Testis (tissue), 2 donors: Measurements from ENCODE around the gene SLC25A21.

Source experiments
- POLR2A ChIP-seq: fragments of 450-650 bp; IDR thresholded peaks from one replicate; pipeline ENCODE4 v1.6.1; 2017; ENCODE audit warnings: antibody characterized with exemption, mild to moderate bottlenecking, moderate library complexity
- TF ChIP-seq, protein P1 (sequence below), 3 experiments: fragments of 450-650 bp in 2 of 3; fragments of 200-600 bp in 1 of 3; sonication (generic) in 1 of 3; IDR thresholded peaks; one replicate each; pipeline ENCODE4 v1.5.1; 2016 to 2019; ENCODE audit warnings: antibody characterized with exemption in 3 of 3, mild to moderate bottlenecking in 2 of 3, moderate library complexity in 1 of 3

DNA sequence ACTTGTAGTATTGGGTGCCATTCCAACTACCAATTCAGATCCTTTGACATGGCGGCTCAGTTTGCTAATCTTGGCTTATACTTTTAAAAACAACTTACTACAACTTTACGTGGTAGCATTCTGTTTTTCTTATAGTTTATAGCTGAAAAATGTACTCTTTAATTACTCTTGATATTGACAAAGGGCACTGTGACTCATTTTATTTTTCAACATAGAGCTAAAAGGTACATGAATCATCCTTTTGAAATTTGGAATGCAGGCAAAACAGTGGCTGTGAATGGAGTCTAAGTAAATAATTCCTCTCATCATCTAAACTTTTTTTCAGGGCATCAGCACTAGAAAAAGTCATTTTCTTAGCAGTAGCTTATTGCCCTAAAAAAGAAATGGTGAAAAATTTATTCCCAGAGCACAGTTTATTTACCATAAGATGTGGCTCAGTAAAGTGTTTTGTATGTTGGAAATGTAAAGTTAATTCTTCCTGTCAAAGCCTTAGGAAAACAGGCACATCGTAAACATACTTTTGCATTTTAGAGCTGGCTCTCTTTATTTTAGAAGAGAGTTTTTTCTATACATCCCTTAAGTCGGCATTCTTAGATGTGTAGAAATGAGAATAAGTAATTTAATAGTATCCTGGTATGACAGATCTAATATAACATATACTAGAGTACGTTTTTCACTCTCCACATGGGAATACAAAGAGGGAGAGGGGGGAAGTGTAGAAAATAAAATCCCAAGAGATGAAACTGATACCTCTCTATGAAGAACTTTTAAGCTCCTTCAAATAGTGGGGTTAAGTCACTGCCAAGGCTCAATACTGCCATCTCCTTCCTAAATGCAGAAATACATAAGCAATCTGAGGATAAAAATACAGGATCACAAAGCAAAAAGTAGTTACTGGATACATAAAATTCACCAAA is 55.2 kb downstream of the SLC25A21 start:
- TF ChIP-seq, protein P1, sequence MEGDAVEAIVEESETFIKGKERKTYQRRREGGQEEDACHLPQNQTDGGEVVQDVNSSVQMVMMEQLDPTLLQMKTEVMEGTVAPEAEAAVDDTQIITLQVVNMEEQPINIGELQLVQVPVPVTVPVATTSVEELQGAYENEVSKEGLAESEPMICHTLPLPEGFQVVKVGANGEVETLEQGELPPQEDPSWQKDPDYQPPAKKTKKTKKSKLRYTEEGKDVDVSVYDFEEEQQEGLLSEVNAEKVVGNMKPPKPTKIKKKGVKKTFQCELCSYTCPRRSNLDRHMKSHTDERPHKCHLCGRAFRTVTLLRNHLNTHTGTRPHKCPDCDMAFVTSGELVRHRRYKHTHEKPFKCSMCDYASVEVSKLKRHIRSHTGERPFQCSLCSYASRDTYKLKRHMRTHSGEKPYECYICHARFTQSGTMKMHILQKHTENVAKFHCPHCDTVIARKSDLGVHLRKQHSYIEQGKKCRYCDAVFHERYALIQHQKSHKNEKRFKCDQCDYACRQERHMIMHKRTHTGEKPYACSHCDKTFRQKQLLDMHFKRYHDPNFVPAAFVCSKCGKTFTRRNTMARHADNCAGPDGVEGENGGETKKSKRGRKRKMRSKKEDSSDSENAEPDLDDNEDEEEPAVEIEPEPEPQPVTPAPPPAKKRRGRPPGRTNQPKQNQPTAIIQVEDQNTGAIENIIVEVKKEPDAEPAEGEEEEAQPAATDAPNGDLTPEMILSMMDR (IDR thresholded peaks at IDR 0.05): peak in 1 of 3 experiments; percentile 11
- TF ChIP-seq POLR2A: no peak
